ENCODE data around the gene ZBTB6. TPM values are rescaled to one million over a fixed set of nuclear protein-coding genes. Genes with fewer than 3 reads are reported as not detected.

ZBTB6 gene
- total and polyA plus RNA-seq, 2 of the 8 experiments (the other 6 are each of a cell fraction or from before 2014, with no cell fraction given): 2.0 to 10.0 TPM

GRCh38 chr9:122883125-122883524, 30.0 kb downstream of the ZBTB6 start (continued):
- TF ChIP-seq RAD21 (IDR thresholded peaks at IDR 0.05 in 1 of 2, conservative IDR thresholded peaks at IDR 0.05 in 1 of 2; ENCODE audit: low read depth in 2 of 2, low read length in 2 of 2) (no peak), POU5F1 (IDR thresholded peaks at IDR 0.05; ENCODE audit: low read depth, low read length) (no peak), SRF (IDR thresholded peaks at IDR 0.05; ENCODE audit: low read depth, low read length) (no peak), KDM4A (IDR thresholded peaks at IDR 0.05; ENCODE audit: low read depth, low read length, severe bottlenecking) (no peak), TBP (IDR thresholded peaks at IDR 0.05; ENCODE audit: low read depth, low read length) (no peak), KDM5A (IDR thresholded peaks at IDR 0.05; ENCODE audit: low read length) (no peak)

Measured in H1 (cell line).